GM18868 (cell line): Measurements from ENCODE around the gene ZIC1.

ENCODE experiments used
- ATAC-seq: cut with Tn5 transposase; IDR thresholded peaks from one replicate; pipeline ENCODE4 v1.9.1; 2021; ENCODE audit warnings: mild to moderate bottlenecking, moderate library complexity; ENCODE audit not compliant: unreplicated experiment

Gene ZIC1

GRCh38 chr3:147409143-147410115 is at the start of gene ZIC1:
Gene ZIC1 (plus strand): TSS chr3:147409365. CDS start chr3:147410113, 748 bp downstream.
- no peak for ATAC-seq

- no peak for ATAC-seq
These were observed 49.1 kb upstream of the ZIC1 start for GRCh38 chr3:147360051-147360439.

GRCh38 chr3:147360646-147361453 is 48.3 kb upstream of the ZIC1 start:
- peak; percentile 63 for ATAC-seq

GRCh38 chr3:147361454-147362420 is 47.4 kb upstream of the ZIC1 start:
- ATAC-seq = peak; percentile 82

- no peak for ATAC-seq
These were observed 44.4 kb upstream of the ZIC1 start for GRCh38 chr3:147364771-147365170.

GRCh38 chr3:147365196-147366115 is 43.7 kb upstream of the ZIC1 start:
- no peak for ATAC-seq

GRCh38 chr3:147367676-147368075 is 41.5 kb upstream of the ZIC1 start:
- no peak for ATAC-seq

- no peak for ATAC-seq
These were observed 41.0 kb upstream of the ZIC1 start for GRCh38 chr3:147368151-147368550.

- ATAC-seq = no peak
These were observed 40.5 kb upstream of the ZIC1 start for GRCh38 chr3:147368561-147369221.

GRCh38 chr3:147369231-147369630 is 39.9 kb upstream of the ZIC1 start:
- no peak for ATAC-seq

GRCh38 chr3:147369661-147370123 is 39.5 kb upstream of the ZIC1 start:
- ATAC-seq = no peak

GRCh38 chr3:147370349-147370748 is 38.8 kb upstream of the ZIC1 start:
- no peak for ATAC-seq

GRCh38 chr3:147371140-147371539 is 38.0 kb upstream of the ZIC1 start:
- ATAC-seq = no peak

- ATAC-seq = no peak
These were observed 37.3 kb upstream of the ZIC1 start for GRCh38 chr3:147371771-147372340.

GRCh38 chr3:147372525-147373027 is 36.6 kb upstream of the ZIC1 start:
- ATAC-seq = no peak

- ATAC-seq = no peak
These were observed 35.9 kb upstream of the ZIC1 start for GRCh38 chr3:147373301-147373700.

- no peak for ATAC-seq
These were observed 31.5 kb upstream of the ZIC1 start for GRCh38 chr3:147377412-147378367.
